Central memory CD4-positive, alpha-beta T cell (primary cell): ENCODE measurements around the gene LKAAEAR1.

Experiments used
- DNase-seq: peaks from one replicate; pipeline ENCODE4 v3.0.0; 2022

Gene LKAAEAR1

DNA sequence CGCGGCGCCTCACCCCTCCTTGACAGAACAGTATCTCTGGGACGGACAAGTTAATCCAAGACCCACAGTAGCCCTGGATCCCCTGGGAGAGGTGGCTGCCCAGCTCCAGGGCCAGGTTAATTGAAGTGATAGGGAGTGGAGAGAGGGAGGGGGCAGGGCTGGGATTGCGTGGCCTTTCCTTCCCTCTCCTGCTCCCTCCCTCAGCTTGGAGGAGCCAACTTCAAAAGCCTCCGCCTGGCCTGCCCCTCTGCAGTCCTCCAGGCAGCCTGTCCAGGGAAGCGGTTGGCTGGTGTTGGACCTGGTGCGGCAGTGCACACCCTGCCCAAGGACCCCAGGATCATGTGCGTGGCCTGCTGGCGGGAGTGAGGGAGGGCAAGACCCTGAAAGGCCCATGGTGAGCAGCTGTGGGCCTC, 48.3 kb downstream of the LKAAEAR1 start, which contains the start of gene C20orf204:
TSS of gene C20orf204 (plus strand) at position 250 of the 413 bp plus-strand sequence. CDS start at position 392, 142 bp downstream.
- no peak for DNase-seq

DNA sequence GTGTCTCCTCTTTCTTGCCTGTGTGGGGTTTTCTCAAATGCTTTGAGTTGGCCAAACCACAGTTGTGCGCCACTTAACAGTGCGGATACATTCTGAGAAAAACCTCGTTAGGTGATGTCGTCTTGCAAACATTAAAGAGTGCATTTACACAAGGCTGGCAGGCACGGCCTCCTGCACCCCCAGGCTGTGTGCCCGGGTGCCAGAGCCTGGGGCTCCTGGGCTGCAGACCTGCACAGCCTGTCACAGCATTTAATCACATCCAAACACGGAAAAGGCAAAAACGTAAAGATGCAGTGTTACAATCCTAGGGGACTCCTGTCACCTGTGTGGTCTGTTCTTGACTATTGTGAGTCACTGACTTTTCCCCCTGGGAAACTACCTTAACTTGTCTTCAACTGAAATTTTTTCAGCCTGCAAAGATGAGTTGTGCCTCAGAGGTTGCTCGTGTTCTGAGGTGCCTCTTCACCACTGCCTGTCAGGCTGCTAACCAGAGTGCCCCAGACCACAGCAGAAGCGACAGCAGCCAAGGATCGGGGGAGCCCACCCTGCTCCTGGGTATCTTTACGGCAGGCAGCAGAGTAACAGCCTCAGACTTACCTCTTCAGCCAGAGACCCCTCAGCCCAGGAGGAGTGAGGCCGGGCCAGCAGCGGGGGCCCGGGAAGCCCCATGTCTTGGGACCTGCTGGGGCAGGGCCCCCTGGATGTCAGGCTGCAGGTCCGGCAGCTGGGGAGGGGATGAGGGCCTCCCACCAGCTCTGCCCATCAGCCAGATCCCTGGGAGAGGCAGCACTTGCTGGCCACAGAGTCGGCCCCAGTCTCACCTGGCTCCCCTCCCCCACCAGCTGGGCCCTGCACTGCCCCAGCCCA, 48.9 kb downstream of the LKAAEAR1 start:
- peak; percentile 30 for DNase-seq

DNA sequence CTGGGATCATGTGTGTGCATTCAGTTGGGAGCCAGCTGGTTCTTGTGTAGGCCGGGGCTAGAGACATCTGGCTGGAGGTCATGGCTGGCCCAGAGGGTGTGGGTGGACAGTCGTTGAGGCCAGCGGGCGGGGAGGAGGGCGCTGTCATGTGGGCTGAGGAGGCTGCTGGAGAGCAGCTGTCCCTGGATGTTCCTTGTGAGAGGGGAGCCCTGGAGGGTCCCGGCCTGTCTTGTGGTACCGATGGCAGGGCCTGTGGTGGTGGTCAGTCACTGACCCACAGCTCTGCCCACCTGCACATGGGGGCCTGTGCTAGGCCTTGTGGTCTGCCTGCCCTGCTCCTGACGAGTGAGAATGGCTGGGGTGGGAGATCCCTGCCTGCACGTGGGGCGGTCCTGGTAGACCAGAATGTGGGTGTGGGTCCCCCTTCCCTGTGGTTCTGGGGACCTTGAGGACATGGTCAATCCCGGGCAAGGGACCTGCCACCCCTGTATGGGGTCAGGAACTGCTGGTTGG, 50.2 kb downstream of the LKAAEAR1 start:
- no peak for DNase-seq
